Activated CD8-positive, alpha-beta memory T cell treated with anti-CD3 and anti-CD28 coated beads, Interleukin-2, amount 50 U/mL, for 24 hours (primary cell): Measurements from ENCODE around the gene SLC30A5.
A peak's percentile ranks its signal among the peaks of the same experiment; 100 is the strongest.
"Not testable (repeated sequence)": the region's sequence is repeated elsewhere in the genome, so short reads cannot be mapped to it uniquely, and the experiment has no call there.

Source experiments
- DNase-seq: peaks from one replicate; pipeline ENCODE4 v3.0.0-alpha.2; 2020; ENCODE audit errors: extremely low read depth

SLC30A5 gene

DNA sequence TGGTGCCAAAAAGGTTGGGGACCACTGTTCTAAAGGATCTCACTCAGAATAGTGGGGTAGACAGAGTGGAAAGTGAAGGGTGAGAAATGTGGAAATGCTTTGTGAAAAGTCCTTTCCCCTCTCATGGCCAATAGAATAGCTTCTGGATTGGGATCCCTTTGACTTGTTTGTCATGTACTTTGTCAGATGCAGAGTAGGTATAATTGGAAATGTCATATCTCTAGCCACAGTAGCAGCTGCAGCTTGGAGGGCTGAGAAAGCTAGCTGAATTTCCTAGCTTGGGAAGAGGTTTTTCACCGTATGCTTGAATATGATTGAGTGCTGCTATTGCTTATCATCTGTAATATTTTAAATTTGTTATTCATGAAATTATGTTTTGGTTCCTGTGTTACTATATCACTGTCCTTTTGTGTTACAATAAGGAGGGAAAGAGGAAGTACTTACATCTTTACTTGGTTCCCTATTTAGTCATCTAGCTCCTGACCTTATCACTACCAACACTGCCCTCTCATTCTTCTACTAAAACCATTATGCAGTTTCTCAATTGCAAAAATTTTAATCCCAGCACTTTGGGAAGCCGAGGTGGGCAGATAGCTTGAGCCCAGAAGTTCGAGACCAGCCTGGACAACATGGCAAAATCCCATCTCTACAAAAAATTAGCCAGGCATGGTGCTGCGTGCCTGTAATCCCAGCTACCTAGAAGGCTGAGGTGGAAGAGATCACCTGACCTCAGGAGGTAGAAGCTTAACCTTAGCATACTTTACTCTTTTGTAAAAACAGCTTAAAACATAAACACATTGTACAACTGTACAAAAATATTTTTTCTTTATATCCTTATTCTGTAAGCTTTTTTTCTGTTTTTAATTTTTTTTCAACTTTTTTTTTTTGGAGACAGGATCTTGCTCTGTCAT is 12.4 kb downstream of the SLC30A5 start:
- no peak for DNase-seq

DNA sequence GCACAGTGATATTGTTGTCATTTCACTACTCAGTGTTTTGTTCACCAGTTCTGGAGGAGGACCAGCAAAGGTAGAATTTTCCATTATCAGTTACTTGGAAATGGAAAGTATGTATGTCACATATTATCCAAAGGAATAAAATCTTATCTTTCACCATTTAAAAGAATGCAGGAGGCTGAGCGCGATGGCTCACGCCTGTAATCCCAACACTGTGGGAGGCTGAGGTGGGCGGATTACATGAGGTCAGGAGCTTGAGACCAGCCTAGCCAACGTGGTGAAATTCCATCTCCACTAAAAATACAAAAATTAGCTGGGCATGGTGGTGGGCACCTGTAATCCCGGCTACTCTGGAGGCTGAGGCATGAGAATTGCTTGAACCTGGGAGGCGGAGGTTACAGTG is 14.6 kb downstream of the SLC30A5 start:
- not testable (repeated sequence) for DNase-seq

DNA sequence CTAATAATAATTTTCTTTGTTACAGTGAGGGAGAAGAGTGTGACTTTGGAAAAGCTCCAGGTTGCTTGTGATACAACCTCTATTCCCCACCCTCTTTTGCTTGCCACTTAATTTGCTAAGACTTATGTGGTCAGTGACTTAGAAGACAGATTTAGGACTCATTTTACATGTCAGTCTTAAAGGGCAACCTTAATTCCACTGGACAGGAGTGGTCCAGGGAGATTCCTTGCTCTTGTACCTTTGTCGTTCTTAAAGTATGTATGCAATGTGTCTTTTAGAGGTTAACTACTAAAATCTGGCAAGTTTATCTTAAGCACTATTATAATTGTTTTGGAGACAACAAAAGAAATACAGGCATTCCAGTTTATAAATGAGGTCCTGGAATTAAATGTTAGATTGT is 20.0 kb downstream of the SLC30A5 start:
- DNase-seq, result no peak

DNA sequence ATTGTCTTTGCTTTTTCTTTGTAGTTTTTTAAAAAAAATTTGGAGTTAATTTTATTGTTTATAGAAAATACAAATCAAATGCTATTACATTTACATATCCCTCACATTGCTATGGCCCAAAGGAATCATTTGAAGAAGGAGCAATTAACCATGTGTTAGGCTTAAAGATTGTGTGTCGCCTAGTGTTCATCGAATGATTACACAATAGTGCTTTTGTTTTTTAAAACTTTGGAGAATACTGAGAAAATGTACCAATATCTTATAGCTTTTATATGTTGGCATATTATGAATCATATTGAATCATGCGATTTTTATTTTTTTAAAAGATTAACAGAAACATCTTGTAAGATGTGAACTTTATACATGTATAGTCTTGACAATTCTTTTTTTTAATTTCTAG is 21.7 kb downstream of the SLC30A5 start:
- no peak for DNase-seq

DNA sequence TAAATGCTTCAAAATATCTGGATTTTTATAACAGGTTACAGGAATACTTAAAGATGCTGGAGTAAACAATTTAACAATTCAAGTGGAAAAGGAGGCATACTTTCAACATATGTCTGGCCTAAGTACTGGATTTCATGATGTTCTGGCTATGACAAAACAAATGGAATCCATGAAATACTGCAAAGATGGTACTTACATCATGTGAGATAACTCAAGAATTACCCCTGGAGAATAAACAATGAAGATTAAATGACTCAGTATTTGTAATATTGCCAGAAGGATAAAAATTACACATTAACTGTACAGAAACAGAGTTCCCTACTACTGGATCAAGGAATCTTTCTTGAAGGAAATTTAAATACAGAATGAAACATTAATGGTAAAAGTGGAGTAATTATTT is 35.6 kb downstream of the SLC30A5 start:
- no peak for DNase-seq

DNA sequence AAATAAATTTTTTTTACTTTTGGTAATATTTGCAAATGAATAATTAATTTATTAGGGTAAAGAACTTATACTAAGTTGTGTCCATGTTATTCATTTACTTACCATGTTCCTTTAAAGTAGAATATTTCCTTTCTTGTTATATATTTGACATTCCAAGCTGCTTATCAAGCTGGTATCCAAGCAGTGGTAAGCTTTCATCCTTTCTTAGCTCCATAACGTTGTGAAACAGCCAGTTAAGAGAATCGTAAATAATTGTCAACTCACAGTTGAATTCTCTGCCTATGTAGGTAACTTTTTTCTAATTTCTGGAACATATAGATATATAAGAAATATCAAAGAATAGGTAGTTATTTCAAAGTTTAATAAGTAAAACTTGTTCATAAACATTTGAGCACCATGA is 36.4 kb downstream of the SLC30A5 start:
- no peak for DNase-seq

DNA sequence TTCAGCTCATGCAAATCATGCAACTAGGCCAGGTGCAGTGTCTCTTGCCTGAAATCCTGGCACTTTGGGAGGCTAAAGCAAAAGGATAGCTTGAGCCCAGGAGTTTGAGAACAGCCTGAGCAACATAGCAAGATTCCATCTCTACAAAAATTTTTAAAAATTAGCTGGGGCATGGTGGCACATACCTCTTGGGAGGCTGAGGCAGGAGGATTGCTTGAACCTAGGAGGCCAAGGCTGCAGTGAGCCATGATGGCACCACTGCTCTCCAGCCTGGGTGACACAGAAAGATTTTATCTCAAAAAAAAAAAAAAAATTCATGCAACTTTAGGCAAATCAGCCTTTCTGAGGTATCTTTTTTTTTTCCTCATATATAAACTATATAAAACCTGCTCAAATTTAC is 37.5 kb downstream of the SLC30A5 start:
- no peak for DNase-seq

DNA sequence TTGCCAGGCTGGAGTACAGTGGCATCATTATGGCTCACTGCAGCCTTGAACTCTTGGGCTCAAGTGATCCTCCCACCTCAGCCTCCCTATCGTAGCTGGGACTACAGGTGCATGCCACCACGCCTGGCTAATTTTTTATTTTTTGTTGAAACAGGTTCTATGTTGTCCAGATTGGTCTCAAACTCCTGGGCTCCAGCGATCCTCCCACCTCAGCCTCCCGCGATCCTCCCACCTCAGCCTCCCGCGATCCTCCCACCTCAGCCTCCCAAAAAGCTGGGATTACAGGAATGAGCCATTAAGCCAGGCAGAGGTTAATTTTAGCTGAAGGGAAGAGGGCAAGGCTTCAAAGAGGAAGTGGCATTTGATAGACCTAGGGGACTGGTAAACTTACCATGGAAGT is 40.3 kb downstream of the SLC30A5 start:
- no peak for DNase-seq

DNA sequence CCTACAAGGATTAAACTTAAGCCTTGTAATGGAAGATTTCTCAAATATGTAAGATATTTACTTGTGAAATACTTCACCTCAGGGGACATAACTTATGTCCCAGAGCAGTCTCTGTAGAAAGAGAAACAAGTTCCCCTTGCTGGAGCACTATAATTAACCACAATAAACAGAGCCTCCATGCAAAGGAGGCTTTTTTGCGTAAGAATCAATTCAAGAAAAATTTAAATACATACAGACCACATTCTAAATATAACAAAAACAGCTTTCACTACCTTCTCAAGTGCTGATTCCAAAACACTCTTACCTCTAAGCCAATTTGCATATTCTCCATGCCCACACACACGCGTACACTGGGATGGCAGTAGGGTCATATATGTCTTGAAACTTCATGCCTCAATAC is 42.5 kb downstream of the SLC30A5 start:
- DNase-seq, result no peak

DNA sequence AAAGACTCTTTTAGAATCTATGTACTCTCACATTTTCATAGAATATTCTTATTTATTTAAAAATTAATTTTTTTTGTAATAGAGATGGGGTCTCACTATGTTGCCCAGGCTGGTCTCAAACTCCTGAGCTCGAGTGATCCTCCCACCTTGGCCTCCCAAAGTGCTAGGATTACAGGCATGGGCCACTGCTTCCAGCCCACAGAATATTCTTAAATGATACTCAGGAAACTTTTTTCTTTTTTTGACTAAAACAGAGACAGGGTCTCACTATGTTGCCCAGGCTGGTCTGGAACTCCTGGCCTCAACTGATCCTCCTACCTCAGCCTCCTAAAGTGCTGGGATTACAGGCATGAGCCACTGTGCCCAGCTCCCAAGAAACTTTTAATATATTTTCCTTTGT is 43.4 kb downstream of the SLC30A5 start:
- not testable (repeated sequence) for DNase-seq

DNA sequence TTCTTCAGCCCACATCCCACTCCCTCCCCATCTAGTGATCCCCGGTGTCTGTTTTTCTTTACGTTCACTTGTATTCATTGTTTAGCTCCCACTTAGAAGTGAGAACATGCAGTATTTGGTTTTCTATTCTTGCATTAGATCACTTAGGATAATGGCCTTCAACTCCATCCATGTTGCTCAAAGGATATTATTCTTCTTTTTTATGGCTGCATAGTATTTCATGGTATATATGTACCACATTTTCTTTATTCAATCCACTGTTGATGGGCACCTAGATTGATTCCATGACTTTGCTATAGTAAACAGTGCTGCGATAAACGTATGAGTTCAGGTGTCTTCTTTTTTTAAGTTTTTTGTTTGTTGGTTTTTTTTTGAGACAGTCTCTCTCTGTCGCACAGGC is 44.0 kb downstream of the SLC30A5 start:
- no peak for DNase-seq

DNA sequence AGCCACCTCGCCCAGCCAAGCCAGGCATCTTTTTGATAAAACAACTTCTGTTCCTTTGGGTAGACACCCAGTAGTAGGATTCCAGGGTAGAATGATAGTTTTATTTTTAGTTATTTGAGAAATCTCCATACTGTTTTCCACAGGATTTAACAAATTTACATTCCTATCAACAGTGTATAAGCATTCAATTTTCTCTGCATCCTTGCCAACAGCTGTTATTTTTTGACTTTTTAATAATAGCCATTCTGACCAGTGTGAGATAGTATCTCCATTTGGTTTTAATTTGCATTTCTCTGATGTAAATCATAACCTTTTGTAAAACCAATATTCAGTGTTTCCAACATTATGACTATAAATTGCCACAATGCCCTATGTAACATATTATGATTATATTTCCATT is 45.0 kb downstream of the SLC30A5 start:
- no peak for DNase-seq

DNA sequence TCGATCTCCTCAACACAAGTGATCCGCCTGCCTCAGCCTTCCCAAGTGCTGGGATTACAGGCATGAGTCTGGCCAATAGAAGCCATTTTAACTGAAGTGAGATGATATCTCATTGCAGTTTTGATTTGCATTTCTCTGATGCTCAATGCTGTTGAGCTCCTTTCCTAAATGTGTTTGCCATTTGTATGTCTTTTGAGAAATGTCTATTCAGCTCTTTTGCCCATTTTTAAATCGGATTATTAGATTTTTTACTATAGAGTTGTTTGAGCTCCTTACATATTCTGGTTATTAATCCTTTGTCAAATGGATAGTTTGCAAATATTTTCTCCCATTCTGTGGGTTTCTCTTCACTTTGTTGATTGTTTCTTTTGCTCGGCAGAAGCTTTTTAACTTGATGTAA is 46.4 kb downstream of the SLC30A5 start:
- DNase-seq, result not testable (repeated sequence)

DNA sequence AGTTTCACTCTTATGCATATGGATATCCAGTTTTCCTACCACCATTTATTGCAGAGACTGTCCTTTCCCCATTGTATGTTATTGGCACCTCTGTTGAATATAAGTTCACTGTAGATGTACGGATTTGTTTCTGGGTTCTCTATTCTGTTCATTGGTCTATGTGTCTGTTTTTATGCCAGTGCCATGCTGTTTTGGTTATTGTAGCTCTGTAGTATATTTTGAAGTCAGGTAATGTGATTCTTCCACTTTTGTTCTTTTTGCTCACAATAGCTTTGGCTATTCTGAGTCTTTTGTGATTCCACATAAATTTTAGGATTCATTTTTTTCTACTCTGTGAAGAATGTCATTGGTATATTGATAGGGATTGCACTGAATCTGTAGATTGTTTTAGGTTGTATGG is 47.0 kb downstream of the SLC30A5 start:
- no peak for DNase-seq

DNA sequence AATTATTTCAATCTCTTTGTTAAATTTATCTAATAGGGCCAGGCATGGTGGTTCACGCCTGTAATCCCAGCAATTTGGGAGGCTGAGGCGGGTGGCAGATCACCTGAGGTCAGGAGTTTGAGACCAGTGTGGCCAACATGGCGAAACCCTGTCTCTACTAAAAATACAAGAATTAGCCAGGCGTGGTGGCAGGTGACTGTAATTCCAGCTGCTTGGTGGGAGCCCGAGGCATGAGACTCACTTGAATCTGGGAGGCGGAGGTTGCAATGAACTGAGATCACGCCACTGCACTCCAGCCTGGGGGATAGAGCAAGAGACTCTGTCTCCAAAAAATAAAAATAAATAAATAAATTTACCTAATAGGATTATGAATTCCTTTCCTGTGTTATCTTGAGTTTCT is 54.8 kb downstream of the SLC30A5 start:
- DNase-seq, result not testable (repeated sequence)

DNA sequence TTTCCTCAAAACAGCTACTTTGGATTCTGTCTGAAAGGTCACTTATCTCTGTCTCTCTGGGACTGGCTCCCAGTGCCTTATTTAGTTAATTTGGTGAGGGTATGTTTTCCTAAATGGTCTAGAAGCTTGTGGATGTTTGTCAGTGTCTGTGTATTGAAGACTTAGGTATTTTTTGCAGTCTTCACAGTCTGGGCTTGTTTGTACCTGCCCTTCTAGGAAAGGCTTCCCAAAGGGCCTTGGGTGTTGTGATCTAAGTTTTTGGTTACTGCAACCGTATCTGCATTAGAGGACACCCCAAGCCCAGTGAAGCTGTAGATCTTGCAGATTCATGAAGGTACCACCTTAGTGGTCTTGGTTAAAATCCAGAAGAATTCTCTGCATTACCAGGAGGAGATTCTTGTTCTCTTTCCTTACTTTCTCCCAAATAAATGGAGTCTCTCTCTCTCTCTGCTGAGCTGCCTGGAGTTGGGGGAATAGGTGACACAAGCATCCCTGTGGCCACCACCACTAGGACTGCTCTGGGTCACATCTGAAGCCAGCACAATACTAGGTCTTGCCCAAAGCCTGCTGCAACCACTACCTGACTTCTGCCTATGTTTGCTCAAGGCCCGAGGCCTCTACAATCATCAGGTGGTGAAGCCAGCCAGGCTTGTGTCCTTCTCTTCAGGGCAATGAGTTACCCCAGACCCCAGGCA is 55.3 kb downstream of the SLC30A5 start:
- DNase-seq, result no peak

DNA sequence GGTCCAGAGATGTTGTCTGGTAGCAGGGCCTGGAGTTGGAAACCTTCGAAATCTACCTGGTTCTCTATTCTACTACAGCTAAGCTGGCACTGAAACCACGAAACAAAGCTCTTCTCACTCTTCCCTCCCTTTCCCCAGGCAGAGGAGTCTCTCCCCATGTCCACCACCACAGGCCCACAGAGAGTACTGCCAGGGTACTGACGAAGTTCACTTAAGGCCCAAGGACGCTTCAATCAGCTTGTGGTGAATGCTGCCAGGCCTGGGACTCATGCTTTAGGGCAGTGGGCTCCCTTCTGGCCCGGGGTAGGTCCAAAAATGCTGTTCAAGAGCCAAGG is 55.8 kb downstream of the SLC30A5 start:
- no peak for DNase-seq

DNA sequence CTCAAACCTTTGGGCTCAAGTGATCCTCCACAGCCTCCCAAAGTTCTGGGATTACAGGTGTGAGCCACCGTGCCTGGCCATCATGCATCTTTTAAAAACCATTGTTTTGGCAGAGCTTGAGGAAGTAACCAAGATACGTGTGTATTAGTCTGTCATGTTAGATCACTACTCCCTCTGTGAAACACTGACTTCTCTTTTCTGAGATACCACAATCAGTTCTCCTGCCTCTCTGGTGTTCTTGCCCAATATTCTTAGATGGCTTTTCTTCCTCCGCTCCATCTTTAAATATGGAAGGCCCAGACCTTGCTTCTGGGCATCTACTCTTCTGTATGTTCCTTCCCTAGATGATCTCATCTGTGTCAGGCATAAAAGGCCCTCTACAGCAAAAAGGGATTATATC is 58.9 kb downstream of the SLC30A5 start:
- DNase-seq, result no peak

DNA sequence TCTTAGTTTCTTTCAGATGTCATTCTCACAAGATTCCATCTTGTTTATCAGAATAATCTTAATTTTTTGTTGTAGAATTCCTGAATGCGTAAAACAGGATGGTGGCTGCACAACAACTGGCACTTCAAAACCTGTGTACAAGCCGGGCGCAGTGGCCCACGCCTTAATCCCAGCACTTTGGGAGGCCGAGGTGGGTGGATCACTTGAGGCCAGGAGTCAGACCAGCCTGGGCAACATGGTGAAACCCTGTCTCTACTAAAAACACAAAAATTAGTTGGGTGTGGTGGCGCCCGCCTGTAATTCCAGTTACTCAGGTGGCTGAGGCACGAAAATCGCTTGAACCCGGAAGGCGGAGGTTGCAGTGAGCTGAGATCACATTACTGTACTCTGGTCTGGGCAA is 62.6 kb downstream of the SLC30A5 start:
- no peak for DNase-seq

DNA sequence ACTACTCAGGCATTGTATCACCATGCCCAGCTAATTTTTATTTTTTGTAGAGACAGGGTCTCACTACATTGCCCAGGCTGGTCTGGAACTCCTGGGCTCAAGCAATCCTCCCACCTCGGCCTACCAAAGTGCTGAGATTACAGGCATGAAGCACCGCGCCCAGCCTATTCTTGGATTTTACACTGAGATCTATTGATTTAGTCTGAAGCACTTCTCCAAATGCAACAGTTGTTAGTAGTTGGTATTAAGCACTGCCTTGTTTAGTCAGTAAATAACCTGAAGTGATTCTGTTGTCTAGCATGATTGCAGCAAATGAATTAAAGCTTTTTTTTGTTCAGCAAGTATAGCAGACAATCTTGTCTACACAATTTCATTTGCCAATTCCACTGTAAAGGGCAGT is 64.2 kb downstream of the SLC30A5 start:
- DNase-seq, result no peak

DNA sequence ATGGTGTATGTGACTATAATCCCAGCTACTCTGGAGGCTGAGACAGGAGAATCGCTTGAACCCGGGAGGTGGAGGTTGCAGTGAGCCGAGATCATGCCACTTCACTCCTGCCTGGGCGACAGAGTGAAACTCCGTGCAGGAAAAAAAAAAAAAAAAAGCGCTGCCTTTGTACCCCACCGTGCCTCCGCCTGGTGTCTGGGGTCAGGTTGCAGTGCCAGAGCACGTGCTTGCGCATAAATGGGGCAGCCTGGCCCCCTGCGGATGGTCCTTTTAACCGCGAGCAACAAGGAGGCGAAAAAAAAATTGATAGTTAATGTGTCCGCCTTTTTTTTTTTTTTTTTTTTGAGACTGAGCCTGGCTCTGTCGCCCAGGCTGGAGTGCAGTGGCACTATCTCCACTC is 66.8 kb downstream of the SLC30A5 start:
- no peak for DNase-seq

DNA sequence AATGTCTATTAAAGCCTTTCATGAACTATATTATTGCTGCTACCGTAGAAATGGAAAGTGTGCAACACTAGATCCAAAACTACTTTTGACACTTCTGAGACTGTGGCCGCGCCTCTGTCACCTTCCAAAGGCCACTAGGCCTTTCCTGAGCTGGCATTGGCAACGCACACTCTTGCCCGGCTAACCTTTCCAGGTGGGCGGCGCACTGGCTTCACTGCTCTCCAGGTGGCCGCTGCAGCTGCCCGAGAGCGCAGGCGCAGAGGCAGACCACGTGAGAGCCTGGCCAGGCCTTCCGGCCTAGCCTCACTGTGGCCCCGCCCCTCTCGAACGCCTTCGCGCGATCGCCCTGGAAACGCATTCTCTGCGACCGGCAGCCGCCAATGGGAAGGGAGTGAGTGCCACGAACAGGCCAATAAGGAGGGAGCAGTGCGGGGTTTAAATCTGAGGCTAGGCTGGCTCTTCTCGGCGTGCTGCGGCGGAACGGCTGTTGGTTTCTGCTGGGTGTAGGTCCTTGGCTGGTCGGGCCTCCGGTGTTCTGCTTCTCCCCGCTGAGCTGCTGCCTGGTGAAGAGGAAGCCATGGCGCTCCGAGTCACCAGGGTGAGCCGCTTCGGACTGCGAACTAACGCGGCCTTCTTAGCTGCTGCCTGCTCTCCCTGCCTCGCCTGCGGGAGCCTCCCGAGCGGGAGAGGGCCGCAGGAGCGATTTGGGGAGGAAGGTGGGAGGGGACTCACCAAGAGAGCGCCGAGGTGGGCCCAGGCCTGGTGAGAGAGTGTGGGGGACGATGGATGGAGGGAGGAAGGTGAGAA is 73.1 kb downstream of the SLC30A5 start, which contains the start of gene CCNB1:
Gene CCNB1 (plus strand): TSS at position 465 of the 807 bp plus-strand sequence. CDS start 113 bp downstream, at position 578.
- DNase-seq, result peak; percentile 93

DNA sequence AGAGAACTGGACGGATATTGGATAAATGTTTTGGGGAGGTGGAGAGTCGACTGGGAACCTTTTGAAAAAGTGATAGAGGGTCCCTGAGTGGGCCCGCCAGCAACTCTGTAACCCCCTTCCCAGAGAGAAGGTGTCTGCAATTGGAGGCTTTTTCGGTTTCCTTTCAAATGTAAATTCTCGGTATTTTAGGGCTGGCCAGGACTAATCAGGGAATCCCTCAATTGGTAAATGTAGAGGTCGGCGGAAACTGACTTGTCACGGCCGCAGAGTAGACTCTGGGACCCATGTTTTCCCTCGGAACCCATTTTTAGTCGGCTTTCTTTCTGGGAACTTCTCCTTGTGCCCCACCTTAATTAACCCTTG is 73.7 kb downstream of the SLC30A5 start:
- DNase-seq, result no peak
